NCI-H2196 treated with DMSO at 0.1 percent for 48 hours (cell line): ENCODE results near the gene ARHGAP15.

Experiments used
- DNase-seq: peaks from one replicate; lab custom pipeline; 2025; ENCODE audit not compliant: unreplicated experiment; lab: John Stamatoyannopoulos, UW

ARHGAP15 gene

DNA sequence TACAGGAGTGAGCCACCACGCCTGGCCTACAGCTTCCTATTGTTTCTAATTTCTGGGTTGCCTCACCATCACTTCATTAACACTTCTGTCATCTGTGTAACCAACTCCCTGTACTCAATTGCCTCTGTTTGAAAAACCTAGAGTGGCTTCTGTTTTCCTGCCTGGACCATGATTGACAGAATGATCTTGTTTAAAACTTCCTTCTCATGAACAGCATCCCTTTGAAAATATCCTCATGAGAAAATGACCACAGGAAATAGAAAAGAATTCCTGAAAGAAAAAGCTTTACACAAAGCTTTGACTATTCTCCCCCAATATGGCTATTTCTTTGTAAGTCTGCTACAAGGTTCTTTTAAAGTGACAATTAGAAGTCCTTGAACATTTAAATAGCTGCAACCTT lies 672.3 kb downstream of the ARHGAP15 start:
- DNase-seq = no peak

DNA sequence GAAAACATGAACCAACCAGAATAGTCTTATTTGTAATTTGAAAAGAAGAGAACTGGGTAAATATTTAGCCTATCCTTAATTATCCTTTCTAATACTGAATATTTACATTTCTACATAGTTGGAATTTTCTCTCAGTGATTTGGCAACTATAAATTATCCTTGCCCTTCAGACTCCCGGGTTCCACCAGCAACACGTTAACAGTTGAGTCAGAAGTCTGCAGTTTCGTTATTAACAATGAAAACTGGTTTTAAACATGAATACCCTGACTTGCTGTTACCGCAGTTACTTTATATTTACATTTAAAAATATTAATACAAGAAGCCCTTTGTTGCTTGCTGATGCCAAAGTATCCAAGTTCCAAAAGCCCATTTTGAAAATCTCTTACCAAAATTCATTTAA lies 673.0 kb downstream of the ARHGAP15 start:
- DNase-seq = no peak

DNA sequence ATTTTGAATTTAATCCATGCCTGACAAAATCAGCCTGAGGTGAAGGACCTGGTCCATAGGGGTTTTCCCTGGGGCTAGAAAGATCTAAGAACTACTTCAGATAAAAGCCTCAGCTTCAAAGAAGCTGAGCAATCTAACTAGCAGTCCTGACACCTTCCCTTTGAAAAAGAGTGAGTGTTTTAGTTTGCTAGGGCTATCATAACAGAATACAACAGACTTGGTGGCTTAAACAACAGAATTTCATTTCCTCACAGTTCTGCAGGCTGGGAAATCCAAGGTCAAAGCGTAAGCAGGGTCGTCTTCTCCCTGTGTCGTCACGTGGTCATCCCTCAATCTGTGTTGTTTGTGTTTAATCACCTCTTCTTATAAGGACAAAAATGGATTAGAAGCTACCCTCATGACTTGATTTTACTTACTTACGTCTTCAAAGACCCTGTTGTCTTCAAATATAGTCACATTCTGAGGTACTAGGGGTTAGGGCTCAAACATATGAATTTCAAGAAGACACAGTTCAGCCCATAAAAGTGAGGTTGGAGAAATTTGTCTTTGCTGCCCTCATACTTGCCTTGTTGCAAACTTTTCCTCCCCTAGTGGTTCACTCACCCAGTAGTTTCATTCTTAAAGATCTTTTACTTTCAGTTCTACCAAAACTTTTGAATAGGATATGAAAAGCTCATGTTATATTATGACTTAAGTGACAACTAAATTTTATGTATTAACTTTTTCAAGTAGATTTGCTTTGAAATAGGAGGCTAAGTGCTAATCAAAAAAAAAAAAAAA lies 673.8 kb downstream of the ARHGAP15 start:
- no peak for DNase-seq

DNA sequence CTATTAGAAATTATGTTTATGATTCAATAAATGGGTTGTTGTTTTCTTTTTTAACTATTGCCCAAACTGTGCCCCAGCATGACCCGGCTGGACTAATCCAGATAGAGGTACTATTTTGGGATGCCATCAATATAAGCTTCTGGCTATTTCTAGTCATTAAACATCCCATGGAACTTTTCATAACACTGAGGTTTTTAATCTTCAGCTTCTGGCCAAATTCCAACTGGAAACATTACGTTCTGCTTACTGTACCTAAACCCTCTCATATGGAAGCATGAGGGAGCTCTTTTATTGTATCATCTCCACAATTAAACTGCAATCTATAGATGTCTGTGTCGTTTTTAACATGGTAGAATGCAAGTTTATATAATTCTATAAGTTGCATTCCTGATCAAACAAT lies 674.7 kb downstream of the ARHGAP15 start:
- no peak for DNase-seq

DNA sequence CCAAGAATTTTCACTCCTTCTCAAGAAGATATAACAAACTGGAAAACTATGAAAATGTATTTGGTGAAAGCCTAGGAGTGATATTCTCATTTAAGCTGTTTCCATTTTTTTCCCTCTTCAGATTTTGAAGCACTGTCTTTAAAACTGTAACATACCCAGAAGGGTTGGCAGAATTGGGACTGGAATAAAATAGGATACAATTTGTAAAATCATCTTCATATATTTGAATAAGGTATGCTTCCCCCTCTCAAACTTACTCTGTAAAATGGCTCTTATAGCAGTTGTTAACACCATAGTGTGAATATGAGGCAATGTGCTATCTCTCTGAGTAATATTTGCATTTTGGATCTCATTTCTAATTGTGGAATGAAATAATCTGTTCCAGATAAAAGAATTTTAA lies 676.4 kb downstream of the ARHGAP15 start:
- DNase-seq = no peak

DNA sequence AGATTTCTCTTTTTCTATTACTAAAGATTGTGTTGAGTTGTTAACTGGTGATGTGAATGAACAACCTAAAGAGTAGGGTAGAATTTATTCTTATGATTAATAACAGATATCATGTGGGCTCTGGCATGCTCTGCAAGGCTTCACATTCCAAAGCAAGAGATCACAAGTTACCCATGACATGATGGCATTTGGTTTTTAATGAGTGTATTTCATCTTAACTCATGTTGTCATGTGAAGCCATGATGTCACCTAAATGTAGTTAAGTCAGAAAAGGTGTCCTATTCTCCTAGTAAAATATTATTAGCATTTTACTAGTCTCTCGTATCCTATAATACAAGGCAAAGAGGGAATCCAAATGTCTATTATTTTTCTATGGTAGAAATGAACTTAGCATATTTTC lies 678.0 kb downstream of the ARHGAP15 start:
- no peak for DNase-seq

DNA sequence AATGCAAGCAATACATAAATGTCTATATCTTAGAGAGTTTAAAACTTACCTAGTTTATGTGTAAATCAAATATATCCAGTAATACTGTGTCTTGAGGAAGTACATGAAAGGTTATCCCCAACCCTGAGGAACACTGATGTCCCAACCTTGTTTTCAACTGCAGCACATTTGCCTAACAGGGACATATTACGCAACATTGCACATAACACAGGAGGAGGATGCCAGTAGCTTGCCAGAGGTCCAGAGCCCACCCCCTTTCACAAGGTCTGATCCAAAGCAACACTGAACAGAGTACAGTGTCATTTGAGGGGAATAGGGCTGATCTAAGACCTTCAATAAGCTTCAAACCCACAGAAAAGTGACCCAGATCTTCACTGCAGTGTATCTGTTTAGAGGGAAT lies 678.5 kb downstream of the ARHGAP15 start:
- no peak for DNase-seq

DNA sequence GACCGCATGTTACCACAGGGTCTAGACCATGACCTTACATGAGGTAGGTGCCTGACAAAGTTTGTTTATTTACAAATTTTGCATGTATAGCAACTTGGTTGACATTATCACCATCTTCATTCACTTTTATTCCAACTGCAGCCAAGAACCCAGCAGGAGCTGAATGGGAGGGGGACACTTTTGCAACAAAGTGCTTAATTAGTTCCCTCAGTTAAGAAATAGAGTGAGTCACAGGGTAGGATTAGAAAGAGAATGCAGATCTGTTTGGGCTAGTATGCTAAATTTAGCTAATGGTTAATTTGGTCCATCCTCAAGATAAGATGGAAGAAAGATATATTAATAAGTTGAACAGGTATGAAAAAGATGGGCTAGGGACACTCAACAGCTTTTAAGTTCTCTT lies 678.9 kb downstream of the ARHGAP15 start:
- no peak for DNase-seq

DNA sequence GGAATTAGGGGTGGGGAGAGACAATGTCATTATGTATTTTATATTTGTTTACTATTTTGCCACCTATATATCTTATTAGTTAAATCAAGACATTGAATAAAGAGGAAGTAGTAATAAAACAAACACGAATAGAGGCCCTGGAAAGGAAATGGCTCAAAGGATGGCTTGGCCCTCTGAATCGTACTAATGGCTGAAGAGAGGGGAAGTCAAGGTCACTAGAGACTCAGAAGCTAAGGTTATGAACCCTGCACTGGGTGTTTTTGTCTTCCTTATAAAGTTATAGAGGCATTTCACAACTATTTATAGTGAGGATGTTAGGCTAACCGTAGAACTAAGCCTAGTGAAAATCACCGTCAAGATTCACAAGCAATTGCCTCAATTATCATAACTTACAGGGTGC lies 685.9 kb downstream of the ARHGAP15 start:
- DNase-seq = no peak

DNA sequence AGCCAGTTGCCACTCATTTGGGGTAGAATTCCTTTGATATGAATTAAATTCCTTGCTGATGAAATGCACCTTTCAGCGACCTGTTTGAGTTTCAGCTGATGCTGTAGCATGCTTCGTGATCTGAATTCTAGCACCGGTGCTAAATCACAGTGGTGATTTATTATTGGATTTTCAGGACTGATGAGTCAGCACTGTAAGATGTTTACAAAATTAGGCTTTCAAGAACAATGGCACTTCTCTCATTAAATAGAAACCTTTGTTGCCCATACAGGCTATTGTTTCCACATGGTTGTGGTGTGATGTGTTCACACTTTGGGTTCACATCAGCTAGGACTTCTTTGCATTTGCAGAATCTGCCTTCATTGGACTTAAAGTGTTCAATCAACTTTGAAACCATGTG lies 687.7 kb downstream of the ARHGAP15 start:
- DNase-seq = no peak
